ENCODE results near the gene ZBTB45. TPM values are rescaled to one million over a fixed set of nuclear protein-coding genes. Genes with fewer than 3 reads are reported as not detected.
A peak's percentile ranks its signal among the peaks of the same experiment; 100 is the strongest.

ZBTB45 gene
- total and polyA plus RNA-seq, 10 of the 15 experiments (the other 5 are each of a cell fraction or from before 2014, with no cell fraction given), result 0.29 to 17.2 (median 4.2) TPM

DNA sequence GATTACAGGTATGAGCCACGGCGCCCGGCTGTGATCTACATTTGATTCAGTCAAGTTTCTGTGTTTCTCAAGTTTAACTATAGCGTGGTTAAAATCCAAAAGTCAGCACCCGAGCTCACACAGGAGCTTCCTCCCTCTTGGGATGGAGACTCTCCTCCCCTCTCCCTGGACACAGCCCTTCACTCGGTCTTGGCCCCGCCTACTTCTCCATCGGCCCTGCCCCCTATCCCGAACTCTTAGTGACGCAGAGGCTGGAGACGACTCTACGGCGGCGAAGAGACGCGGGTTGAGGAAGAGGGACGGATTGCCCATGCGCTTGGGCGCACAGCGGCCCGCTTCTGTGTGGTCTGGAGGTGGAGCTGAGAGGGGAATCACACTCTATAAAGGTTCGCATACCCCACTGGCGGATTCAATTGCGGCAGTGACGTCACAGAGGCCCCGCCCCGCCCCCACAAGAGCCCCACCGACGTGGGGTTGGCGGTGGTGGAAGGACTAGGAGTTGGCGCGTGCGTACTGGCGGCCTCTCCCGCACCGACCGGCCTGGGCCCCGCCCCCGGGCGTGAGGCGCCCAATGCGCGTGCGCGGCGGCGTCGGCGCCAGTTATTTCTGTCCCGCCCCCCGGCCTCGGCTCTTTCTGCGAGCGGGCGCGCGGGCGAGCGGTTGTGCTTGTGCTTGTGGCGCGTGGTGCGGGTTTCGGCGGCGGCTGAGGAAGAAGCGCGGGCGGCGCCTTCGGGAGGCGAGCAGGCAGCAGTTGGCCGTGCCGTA is 24.4 kb upstream of the ZBTB45 start, which contains the start of gene TRIM28 (continued):
- TF ChIP-seq, protein P1, sequence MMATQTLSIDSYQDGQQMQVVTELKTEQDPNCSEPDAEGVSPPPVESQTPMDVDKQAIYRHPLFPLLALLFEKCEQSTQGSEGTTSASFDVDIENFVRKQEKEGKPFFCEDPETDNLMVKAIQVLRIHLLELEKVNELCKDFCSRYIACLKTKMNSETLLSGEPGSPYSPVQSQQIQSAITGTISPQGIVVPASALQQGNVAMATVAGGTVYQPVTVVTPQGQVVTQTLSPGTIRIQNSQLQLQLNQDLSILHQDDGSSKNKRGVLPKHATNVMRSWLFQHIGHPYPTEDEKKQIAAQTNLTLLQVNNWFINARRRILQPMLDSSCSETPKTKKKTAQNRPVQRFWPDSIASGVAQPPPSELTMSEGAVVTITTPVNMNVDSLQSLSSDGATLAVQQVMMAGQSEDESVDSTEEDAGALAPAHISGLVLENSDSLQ (IDR thresholded peaks at IDR 0.05), result peak; percentile 45
- TF ChIP-seq, protein P2, sequence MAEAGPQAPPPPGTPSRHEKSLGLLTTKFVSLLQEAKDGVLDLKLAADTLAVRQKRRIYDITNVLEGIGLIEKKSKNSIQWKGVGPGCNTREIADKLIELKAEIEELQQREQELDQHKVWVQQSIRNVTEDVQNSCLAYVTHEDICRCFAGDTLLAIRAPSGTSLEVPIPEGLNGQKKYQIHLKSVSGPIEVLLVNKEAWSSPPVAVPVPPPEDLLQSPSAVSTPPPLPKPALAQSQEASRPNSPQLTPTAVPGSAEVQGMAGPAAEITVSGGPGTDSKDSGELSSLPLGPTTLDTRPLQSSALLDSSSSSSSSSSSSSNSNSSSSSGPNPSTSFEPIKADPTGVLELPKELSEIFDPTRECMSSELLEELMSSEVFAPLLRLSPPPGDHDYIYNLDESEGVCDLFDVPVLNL (IDR thresholded peaks at IDR 0.05; ENCODE audit: low read depth, low read length), result no peak
- TF ChIP-seq SIN3A (IDR thresholded peaks at IDR 0.05; ENCODE audit: low read depth, low read length) (no peak), BACH1 (IDR thresholded peaks at IDR 0.05; ENCODE audit: borderline replicate concordance) (peak; percentile 95), PML (IDR thresholded peaks at IDR 0.05; ENCODE audit: low read length) (peak; percentile 93; the same call in 1 of the 2 replicates), SPI1 (IDR thresholded peaks at IDR 0.05; ENCODE audit: borderline replicate concordance, insufficient read depth, low read depth, low read length) (peak; percentile 47; the same call in 1 of the 2 replicates), PAX5 (IDR thresholded peaks at IDR 0.05; ENCODE audit: borderline replicate concordance, low read depth, low read length) (no peak), SMAD1 (IDR thresholded peaks at IDR 0.05; ENCODE audit: low read depth, partially characterized antibody) (peak; percentile 65), DPF2 (IDR thresholded peaks at IDR 0.05) (peak; percentile 65; the same call in 1 of the 2 replicates), EGR1 (IDR thresholded peaks at IDR 0.05; ENCODE audit: borderline replicate concordance in 1 of 2, low read depth in 2 of 2, low read length in 2 of 2) (peak in 1 of 2 experiments; percentile 71; a peak in 2 of 3 replicates), BMI1 (IDR thresholded peaks at IDR 0.05; ENCODE audit: borderline replicate concordance) (no peak), MYC (IDR thresholded peaks at IDR 0.05; ENCODE audit: insufficient read depth, insufficient read length, insufficient replicate concordance, low read length, severe bottlenecking) (peak; percentile 25), POU2F2 (IDR thresholded peaks at IDR 0.05; ENCODE audit: borderline replicate concordance, low read depth, low read length) (peak; percentile 76), MTA2 (IDR thresholded peaks at IDR 0.05; ENCODE audit: low read depth) (peak; percentile 26; the same call in 1 of the 2 replicates), SMARCA5 (IDR thresholded peaks at IDR 0.05) (peak; percentile 87), SMAD5 (IDR thresholded peaks at IDR 0.05; ENCODE audit: low read depth) (peak; percentile 95), ATF7 (IDR thresholded peaks at IDR 0.05; ENCODE audit: low read depth) (peak; percentile 97), ZNF384 (IDR thresholded peaks at IDR 0.05; ENCODE audit: borderline replicate concordance, low read depth, low read length) (no peak)
- TF ChIP-seq, protein P3, sequence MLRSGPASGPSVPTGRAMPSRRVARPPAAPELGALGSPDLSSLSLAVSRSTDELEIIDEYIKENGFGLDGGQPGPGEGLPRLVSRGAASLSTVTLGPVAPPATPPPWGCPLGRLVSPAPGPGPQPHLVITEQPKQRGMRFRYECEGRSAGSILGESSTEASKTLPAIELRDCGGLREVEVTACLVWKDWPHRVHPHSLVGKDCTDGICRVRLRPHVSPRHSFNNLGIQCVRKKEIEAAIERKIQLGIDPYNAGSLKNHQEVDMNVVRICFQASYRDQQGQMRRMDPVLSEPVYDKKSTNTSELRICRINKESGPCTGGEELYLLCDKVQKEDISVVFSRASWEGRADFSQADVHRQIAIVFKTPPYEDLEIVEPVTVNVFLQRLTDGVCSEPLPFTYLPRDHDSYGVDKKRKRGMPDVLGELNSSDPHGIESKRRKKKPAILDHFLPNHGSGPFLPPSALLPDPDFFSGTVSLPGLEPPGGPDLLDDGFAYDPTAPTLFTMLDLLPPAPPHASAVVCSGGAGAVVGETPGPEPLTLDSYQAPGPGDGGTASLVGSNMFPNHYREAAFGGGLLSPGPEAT (IDR thresholded peaks at IDR 0.05; ENCODE audit: low read depth), result peak; percentile 83

Measured in GM12878 (cell line).